HL-60 (cell line): Measurements from ENCODE around the gene CHPF2.

Experiments used
- DNase-seq, 2 experiments: peaks; one replicate each; pipeline ENCODE4 v3.0.0-alpha.2; 2010 to 2020; ENCODE audit warnings: low read depth in 1 of 2, low spot score in 1 of 2
- H3K27ac ChIP-seq: fragments of 250-450 bp; sonication (Bioruptor Pico); replicated peaks from 2 replicates; pipeline ENCODE4 v1.5.1; 2020; ENCODE audit warnings: mild to moderate bottlenecking, moderate library complexity
- H3K27me3 ChIP-seq: fragments of 250-450 bp; sonication (Bioruptor Pico); 2 replicates; pipeline ENCODE4 v1.5.1; 2021; ENCODE audit warnings: mild to moderate bottlenecking, moderate library complexity; ENCODE audit not compliant: insufficient read depth, poor library complexity, severe bottlenecking
- H3K4me3 ChIP-seq: replicated peaks from 2 replicates; pipeline ENCODE4 v1.5.1; 2011; ENCODE audit warnings: mild to moderate bottlenecking, control low read depth, low read length; ENCODE audit not compliant: insufficient read depth
- CTCF ChIP-seq: IDR thresholded peaks from one replicate; pipeline ENCODE4 v1.5.1; 2011; ENCODE audit warnings: low read length, control low read depth, inconsistent platforms; ENCODE audit not compliant: insufficient read depth
- GABPA ChIP-seq: IDR thresholded peaks from 2 replicates; pipeline ENCODE4 v1.6.1; 2012; ENCODE audit warnings: low read depth
- POLR2AphosphoS5 ChIP-seq: IDR thresholded peaks from 2 replicates; pipeline ENCODE4 v1.6.1; 2012; ENCODE audit warnings: low read depth
- REST ChIP-seq: IDR thresholded peaks from 2 replicates; pipeline ENCODE4 v1.6.1; 2012; ENCODE audit warnings: low read depth; ENCODE audit not compliant: insufficient replicate concordance
- SPI1 ChIP-seq: IDR thresholded peaks from 2 replicates; pipeline ENCODE4 v1.6.1; 2012; ENCODE audit warnings: low read depth, mild to moderate bottlenecking, borderline replicate concordance

The CHPF2 gene

GRCh38 chr7:151201751-151202150 lies 30.5 kb upstream of the CHPF2 start:
- Histone ChIP-seq H3K27ac (no peak overlapping the region), H3K27me3 (peaks cover 7% of the 10 kb centered on the region), H3K4me3 (no peak overlapping the region)
- DNase-seq: no peak
- TF ChIP-seq SPI1 (no peak), GABPA (no peak), REST (no peak), CTCF (no peak), POLR2AphosphoS5 (no peak)

DNA sequence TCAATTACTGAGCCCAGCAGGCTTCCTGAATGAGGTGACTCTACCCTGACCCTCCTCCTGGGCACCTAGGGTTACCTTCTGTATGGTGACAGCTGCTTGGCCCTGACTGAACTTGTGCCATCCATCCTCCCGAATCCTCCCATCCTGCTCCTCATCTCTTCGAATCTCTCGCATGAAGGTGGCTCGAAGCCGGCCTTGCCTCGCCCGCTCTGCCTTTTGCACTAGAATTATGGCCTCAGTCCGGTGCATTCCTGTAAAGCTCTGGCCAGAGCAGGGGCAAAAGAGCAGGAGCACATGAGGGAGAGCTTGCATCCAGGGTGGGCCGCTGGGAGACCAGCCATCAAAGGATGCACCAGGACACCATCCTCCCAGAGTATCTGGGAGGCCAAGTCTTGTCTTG lies 29.4 kb upstream of the CHPF2 start:
- peaks cover 7% of the 10 kb centered on the region for H3K27me3 ChIP-seq
- DNase-seq: no peak
- no peak overlapping the region for H3K4me3 ChIP-seq
- no peak for TF ChIP-seq GABPA
- no peak for TF ChIP-seq CTCF
- no peak overlapping the region for H3K27ac ChIP-seq

DNA sequence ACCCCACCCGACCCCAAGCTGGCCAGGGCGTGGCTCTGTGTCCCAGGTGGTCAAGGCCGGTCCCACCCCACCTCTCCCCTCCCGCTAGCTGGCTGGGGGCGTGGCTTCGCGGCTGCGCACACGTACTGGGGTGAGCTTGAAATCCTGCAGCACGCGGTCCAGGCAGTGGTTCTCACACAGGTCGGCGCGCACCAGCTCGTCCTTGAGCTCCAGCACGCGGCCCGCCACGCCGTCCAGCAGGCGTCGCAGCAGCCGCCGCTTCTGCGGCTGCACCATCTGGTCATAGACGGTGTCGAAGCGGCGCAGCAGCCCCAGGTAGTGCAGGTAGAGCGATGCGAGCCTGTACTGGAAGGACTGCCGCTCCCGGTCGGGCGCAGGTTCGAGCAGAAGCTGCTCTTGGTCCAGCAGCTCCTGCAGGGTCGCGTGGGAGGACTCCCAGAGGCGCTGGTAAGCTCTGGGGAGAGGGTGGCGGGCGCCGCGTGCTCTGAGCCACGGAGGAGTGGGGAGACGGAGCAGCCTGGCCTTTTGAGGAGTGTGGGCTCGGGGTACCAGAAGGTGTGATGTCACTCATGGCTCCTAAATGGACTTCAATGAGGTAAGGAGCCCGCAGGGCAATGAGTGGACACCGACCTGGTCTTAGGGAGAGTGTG lies 27.8 kb upstream of the CHPF2 start:
- DNase-seq: no peak
- peaks cover 7% of the 10 kb centered on the region for H3K27me3 ChIP-seq
- TF ChIP-seq REST: no peak
- TF ChIP-seq POLR2AphosphoS5: no peak
- no peak for TF ChIP-seq GABPA
- TF ChIP-seq CTCF: no peak
- no peak for TF ChIP-seq SPI1
- no peak overlapping the region for H3K4me3 ChIP-seq
- H3K27ac ChIP-seq: no peak overlapping the region

- H3K4me3 ChIP-seq: no peak overlapping the region
- DNase-seq: no peak
- peaks cover 7% of the 10 kb centered on the region for H3K27me3 ChIP-seq
- TF ChIP-seq SPI1: no peak
- TF ChIP-seq REST: no peak
- TF ChIP-seq POLR2AphosphoS5: no peak
- TF ChIP-seq CTCF: no peak
- TF ChIP-seq GABPA: no peak
- H3K27ac ChIP-seq: no peak overlapping the region
These were observed 26.6 kb upstream of the CHPF2 start for GRCh38 chr7:151205730-151206129.
